ENCODE measurements around the gene NECAP2.
A peak's percentile ranks its signal among the peaks of the same experiment; 100 is the strongest.
"Not testable (repeated sequence)": the region's sequence is repeated elsewhere in the genome, so short reads cannot be mapped to it uniquely, and the experiment has no call there.

Gene NECAP2

GRCh38 chr1:16458831-16459230 is 18.3 kb downstream of the NECAP2 start:
- no peak for DNase-seq (ENCODE audit: low spot score)

DNA sequence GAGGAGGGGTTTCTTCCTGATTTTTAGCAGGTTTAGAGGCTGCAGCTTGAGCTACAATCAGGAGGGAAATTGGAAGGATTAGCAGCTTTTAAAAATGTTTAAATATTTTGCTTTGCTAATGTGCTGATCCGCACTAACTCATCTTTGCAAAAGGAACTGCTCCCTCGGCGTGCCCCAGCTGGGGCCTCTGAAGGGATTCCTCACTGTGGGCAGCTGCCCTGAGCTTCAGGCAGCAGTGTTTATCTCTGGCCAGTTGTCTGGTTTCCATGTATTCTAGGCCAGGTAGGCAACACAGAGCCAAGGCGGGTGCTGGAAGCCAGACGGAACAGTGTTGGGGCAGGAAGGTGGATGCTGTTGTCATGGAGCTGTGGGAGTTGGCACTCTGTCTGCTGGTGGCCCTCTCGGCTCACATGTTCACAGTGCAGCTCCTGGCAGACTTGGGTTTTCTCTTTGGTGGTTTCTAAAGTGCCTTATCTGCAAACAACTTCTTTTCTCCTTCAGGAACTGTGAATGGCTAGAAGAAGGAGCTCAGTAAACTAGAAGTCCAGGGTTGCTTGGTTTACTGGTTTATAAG is 18.9 kb downstream of the NECAP2 start:
- DNase-seq (ENCODE audit: low spot score) = no peak

DNA sequence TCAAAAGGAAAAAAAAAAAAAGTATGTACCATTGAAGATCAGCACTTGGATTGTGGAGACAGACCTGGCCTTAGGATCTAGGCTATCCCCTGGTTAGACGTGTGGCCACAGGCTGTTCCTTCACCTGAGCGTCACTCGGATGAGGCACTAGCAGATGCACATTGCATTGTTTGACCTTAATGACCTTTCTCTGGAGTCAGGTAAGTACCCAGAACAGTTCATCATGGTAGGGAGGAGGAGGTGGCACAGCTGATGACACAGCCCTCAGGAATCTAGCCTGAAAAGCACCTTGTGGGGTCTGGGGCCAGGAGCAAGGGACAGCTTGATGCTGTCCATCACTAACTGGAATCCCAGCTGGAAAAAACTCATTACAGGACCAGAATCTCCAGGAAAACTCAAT is 21.2 kb downstream of the NECAP2 start:
- no peak for DNase-seq (ENCODE audit: low spot score)

GRCh38 chr1:16462773-16463330 is 22.3 kb downstream of the NECAP2 start:
- DNase-seq (ENCODE audit: low spot score) = no peak

DNA sequence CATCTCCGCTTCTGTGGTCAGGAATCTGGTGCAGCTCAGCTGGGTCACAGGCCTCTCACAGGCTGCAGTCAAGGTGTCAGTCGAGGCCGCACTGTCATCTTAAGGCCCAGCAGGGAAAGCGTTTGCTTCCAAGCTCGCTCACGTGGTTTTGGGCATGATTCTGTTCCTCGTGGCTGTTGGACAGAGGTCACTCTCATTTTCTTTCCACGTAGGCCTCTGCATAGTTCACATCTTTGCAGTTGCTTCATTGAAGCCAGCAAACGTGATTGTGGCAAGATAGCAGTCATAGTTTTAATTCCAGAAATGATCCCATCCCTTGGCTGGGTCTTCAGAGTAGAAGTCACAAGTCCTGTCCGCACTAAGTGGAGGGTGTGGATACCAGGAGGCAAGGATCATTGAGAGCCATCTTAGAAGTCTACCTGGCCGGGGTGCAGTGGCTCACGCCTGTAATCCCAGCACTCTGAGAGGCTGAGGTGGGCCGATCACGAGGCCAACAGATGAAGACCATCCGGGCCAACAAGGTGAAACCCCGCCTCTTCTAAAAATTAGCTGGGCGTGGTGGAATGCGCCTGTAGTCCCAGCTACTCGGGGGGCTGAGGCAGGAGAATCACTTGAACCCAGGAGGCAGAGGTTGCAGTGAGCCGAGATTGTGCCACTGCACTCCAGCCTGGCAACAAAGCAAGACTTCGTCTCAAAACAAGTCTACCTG is 24.5 kb downstream of the NECAP2 start:
- DNase-seq (ENCODE audit: low spot score) = no peak

DNA sequence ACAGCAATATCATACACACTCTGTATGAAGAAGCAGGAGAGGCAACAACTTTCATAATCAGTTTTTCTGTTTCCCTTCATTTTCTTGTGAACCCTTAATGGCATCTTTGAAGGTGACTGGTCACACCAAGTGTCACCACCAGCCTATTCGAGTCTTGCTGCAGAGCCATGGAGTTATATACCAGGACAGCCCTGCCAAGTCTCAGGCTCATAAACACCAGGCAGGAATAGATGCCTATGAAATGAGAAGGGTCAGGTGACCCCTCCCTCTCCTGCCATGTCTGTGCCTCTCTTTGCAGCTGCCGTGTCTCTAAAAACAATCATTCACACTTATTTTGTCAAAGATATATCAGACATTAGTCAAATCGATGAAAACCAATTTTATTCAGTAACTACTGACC is 28.0 kb downstream of the NECAP2 start:
- DNase-seq (ENCODE audit: low spot score) = no peak

DNA sequence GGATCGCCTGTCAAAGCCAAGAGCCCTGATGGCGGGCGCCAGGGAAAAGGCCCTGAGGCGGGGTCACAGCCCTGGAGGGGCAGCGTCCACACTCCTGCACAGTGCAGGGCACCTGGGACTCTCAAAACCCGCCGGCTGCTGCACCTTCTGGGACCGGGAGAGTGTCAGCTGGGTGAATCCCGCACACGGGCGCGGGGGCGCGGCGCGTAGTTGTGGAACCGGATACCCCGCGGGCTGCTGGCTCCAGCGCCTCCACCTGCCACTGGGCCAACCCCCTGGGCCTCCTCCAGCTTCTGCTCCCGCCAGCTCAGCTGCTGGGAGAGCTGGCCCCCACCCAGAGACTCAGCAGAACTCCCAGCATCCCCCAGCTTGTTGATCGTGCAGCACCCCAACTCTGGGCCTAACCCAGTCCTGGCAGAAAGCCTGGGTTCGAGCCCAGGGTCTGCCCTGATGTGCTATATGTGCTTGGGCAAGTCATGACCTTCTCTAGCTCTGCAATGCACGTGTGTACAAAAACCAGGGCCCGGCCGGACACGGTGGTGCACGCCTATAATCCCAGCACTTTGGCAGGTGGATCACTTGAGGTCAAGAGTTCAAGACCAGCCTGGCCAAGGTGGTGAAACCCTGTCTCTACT is 33.8 kb downstream of the NECAP2 start:
- no peak for DNase-seq (ENCODE audit: low spot score)

DNA sequence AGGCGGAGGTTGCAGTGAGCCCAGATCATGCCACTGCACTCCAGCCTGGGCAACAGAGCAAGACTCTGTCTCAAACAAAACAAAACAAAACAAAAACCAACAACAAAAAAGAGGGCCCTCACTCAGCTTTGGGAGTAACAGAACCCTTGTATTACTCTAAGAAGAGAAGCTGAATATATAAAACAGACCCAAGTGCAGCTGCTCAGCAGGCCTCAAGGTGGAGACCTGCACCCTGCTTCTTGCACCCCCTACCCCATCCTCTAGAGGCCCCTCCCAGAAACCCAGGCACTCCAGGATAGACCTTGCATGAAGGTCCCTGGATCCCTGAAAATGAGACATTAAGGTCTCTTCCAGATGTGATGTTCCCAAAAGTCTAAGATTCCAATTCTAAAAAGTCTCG is 34.4 kb downstream of the NECAP2 start:
- DNase-seq (ENCODE audit: low spot score) = peak; percentile 52

GRCh38 chr1:16475771-16476770 is 35.5 kb downstream of the NECAP2 start:
- not testable (repeated sequence) for DNase-seq (ENCODE audit: low spot score)

DNA sequence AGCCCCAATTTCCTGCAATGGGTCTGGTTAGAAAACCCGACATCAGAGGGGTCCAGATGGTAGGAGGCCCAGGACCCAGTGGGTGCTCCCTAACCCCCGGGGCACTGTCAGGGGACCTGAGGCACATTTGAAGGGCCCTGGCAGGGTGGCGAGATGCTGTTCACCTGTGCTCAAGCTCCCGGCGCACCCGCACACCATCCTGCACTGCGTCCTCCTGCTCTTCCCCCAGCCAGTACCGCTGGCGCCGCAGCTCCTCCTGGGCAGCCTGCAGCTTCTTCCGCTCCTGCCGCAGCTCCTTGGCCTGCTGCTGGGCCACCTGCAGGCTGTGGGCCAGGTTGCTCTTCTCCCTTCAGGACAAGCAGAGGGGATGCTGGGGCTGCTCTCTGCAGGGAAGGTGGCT is 37.6 kb downstream of the NECAP2 start:
- DNase-seq (ENCODE audit: low spot score) = no peak

DNA sequence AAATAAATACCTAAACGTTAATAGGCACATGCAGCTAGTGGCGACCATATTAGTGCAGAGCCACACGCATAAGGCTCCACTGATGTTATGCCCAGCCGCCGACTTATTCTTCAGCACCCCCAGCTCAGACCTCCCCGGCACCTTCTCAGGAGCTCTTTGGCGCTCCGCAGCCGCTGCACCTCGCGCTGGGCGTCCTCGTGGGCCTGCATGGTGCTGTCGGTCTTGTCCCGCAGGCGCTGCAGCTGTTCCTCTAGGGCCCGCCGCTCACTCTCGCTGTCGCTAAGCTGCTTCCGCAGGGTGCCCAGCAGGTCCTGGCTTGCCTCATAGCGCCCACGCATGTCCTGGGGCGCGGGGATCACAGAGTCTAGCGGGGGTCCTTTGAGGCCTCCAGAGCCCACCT is 42.6 kb downstream of the NECAP2 start:
- DNase-seq (ENCODE audit: low spot score) = not testable (repeated sequence)

DNA sequence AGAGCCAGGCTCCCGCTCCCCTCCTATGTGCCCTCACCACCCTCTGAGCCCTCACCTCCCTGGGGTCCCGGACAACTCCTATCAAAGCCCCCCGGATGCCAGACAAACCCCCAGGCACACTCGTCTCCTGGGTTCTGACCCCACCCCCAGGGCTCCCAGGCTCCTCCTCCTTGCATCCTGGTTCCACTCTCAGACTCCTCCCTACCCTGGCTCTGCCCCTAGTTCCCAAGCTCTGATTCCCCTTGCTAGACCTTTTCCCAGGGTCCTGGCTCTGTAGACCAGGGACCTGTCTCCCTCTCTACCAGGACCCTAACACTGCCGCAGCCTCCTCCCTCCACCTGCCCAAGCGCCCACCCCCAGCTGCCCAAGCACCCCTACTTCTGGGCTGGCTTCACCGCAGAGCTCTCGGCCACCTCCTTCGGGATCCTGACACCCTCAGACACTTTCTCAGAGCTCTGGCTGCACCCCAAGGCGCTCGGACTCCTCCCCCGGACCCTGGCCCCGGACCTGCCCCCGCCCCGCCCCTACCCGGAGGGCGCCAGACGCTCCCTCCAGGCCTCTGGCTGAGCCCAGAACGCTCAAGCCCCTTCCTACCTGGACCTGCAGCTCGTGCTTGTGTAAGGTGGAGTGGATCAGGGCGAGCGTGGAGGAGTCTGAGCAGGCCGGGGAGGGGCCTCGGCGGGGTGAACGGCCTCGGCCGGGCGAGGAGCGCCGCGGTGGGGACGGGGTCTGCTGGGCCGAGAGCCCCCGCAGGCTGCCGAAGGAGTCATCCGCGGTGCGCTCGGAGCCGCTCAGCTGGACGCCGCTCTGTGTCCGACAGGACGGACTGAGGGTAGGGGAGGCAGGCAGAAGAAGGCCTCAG is 43.3 kb downstream of the NECAP2 start:
- not testable (repeated sequence) for DNase-seq (ENCODE audit: low spot score)

GRCh38 chr1:16484501-16484835 is 43.9 kb downstream of the NECAP2 start:
- DNase-seq (ENCODE audit: low spot score) = no peak

- DNase-seq (ENCODE audit: low spot score) = no peak
Observed at GRCh38 chr1:16484931-16485330, 44.4 kb downstream of the NECAP2 start.

DNA sequence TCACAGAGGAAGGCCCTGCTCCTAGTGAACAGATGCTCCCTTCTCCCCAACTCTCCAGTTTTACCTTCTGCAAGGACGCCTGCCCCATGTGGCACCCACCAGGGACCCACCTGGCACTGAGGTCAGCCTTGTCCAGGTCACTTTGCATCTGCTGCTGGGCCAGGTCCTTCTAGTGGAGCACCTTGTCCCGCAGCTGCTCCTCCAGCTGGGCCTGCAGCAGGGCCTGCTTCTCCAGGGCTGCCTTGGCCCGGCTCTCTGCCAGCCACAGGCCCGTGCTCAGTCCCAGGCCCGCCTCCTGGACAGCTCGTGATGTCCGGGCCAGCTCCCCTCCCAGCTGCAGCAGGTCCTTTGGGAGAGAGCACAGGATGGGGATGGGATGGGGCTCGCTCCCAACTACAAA is 45.8 kb downstream of the NECAP2 start:
- DNase-seq (ENCODE audit: low spot score) = not testable (repeated sequence)

DNA sequence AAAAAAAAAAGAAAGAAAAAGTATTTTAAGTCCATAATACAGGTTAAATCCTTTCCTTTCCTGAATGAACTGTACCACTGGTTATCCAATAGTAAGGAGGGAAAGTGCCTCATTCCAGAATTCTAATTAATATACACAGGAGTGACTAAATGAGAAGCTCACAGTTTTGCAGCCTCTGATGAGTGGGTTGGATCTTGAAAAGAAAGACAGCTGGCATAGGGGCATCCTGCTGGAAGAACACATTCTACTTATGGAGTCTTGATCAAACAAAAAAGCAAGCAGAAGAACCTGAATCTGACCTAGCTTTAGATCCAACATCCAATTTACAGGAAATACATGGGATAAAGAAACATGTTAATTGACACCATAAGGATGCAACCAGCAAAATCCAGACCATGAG is 46.5 kb downstream of the NECAP2 start:
- DNase-seq (ENCODE audit: low spot score) = not testable (repeated sequence)

DNA sequence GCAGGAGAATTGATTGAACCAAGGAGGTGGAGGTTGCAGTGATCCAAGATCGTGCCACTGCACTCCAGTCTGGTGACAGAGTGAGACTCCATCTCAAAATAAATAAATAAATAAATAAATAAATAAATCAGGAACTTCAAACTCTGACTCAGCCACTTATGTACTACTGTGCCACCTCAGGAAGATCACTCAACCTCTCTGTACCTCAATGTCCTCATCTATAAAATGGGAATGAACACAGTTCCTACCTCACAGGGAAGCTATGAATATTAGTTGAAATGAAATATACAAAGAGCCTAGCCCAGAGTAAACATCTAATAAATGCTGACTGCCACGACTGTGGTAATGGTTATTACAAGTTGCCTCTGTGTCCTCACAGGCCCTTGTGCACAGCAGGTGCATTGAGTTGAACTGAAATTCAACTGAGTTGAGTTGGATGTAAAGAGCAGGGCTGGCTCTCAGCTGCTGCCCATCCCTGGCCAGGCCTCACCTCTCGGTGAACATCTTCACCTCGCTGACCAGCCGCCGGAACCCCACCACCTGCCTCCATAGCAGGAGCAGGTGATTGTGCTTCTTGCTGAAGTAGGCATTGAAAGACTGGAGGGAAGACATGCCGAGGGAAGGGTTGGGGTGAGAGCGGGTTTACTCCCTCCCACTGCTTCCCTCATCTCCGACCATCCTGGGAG is 48.8 kb downstream of the NECAP2 start:
- DNase-seq (ENCODE audit: low spot score) = not testable (repeated sequence)

DNA sequence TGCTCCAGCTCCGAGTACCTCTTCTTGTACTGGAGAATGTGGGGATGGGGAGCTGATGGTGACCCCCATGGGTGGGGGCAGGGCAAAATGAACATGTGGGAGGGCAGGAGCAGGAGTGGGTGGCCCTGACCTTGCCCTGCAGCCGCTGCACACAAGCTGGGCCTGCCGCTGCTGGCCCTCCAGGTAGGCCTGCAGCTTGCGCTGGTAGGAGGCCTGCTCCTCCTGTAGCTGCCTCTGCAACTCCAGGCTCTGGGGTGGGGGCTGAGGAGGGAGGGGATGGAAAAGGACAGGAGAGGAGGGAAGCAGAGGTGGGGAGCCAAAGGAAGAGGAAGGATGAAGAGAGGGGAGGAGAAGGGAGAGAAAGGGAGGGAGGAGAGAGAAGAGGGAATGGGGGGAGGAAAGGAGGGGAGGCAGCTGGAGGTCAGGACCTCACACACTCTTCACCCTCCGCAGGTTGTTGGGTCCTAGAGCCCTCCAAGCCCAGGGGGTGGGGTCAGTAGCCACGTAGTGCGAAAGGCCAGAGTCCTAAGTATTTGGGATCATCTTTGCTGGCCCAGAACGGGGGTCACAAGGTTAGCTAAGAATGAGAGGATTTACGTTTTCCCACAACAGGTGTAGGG is 50.6 kb downstream of the NECAP2 start:
- no peak for DNase-seq (ENCODE audit: low spot score)

GRCh38 chr1:16492937-16493336 is 52.4 kb downstream of the NECAP2 start:
- not testable (repeated sequence) for DNase-seq (ENCODE audit: low spot score)

- DNase-seq (ENCODE audit: low spot score) = not testable (repeated sequence)
Observed at GRCh38 chr1:16493731-16494130, 53.2 kb downstream of the NECAP2 start.

All from NAMALWA (cell line).